Activated T-cell treated with anti-CD3 and anti-CD28 coated beads for 24 hours (primary cell): ENCODE measurements around the gene MLLT3.
A peak's percentile ranks its signal among the peaks of the same experiment; 100 is the strongest.

Experiments
- DNase-seq: peaks from one replicate; pipeline ENCODE4 v3.0.0-alpha.2; 2020; ENCODE audit warnings: low read depth

The MLLT3 gene

GRCh38 chr9:20625003-20625349 is 2.7 kb upstream of the MLLT3 start:
- DNase-seq, result no peak

- DNase-seq, result peak; percentile 30
Measured at GRCh38 chr9:20624201-20625002, 2.1 kb upstream of the MLLT3 start.

- DNase-seq, result no peak
Measured at GRCh38 chr9:20623748-20624124, 1.4 kb upstream of the MLLT3 start.

- DNase-seq, result peak; percentile 41
Measured at GRCh38 chr9:20623021-20623747, 885 bp upstream of the MLLT3 start.

GRCh38 chr9:20621471-20622329 is 599 bp downstream of the MLLT3 start:
- peak; percentile 57 for DNase-seq

GRCh38 chr9:20620650-20621470 is 1.4 kb downstream of the MLLT3 start:
- DNase-seq, result peak; percentile 39

GRCh38 chr9:20619487-20620200 is 2.7 kb downstream of the MLLT3 start:
- no peak for DNase-seq

GRCh38 chr9:20618361-20618802 is 3.9 kb downstream of the MLLT3 start:
- DNase-seq, result no peak

- no peak for DNase-seq
Measured at GRCh38 chr9:20616808-20617207, 5.5 kb downstream of the MLLT3 start.

- DNase-seq, result no peak
Measured at GRCh38 chr9:20614602-20615216, 7.6 kb downstream of the MLLT3 start.

- DNase-seq, result no peak
Measured at GRCh38 chr9:20611691-20612287, 10.5 kb downstream of the MLLT3 start.

GRCh38 chr9:20610591-20610990 is 11.7 kb downstream of the MLLT3 start:
- DNase-seq, result no peak

GRCh38 chr9:20608582-20608981 is 13.7 kb downstream of the MLLT3 start:
- DNase-seq, result no peak

- DNase-seq, result no peak
Measured at GRCh38 chr9:20606652-20607051, 15.6 kb downstream of the MLLT3 start.

- no peak for DNase-seq
Measured at GRCh38 chr9:20604562-20604961, 17.7 kb downstream of the MLLT3 start.

- no peak for DNase-seq
Measured at GRCh38 chr9:20603524-20604268, 18.6 kb downstream of the MLLT3 start.

GRCh38 chr9:20601292-20601691 is 21.0 kb downstream of the MLLT3 start:
- DNase-seq, result no peak

- no peak for DNase-seq
Measured at GRCh38 chr9:20599195-20599594, 23.1 kb downstream of the MLLT3 start.

- no peak for DNase-seq
Measured at GRCh38 chr9:20598367-20598766, 23.9 kb downstream of the MLLT3 start.
